Natural killer cell (primary cell): ENCODE measurements around the gene RGS6. TPM values are rescaled to one million over a fixed set of nuclear protein-coding genes. Genes with fewer than 3 reads are reported as not detected.

Source experiments
- ATAC-seq, 3 donors: fragments of 150-1000 bp in 2 of 3; fragments of 200-7000 bp in 1 of 3; cut with Tn5 transposase; 1 replicate in 1 of 3; 2 replicates in 2 of 3; pipeline ENCODE4 v1.10.0; 2021; ENCODE audit warnings: mild to moderate bottlenecking in 2 of 3, moderate library complexity in 2 of 3
- DNase-seq, 2 donors: peaks; one replicate each; pipeline versions ENCODE4 v3.0.0 to v3.0.0-alpha.2; 2013 to 2021; ENCODE audit warnings: mixed read lengths in 1 of 2
- H3K27ac ChIP-seq: one replicate; pipeline ENCODE4 v1.5.1; 2013; ENCODE audit warnings: mild to moderate bottlenecking, low read length
- H3K27me3 ChIP-seq: one replicate; pipeline ENCODE4 v1.6.1; 2013; ENCODE audit warnings: low read length; ENCODE audit not compliant: control insufficient read depth, insufficient read depth
- H3K36me3 ChIP-seq: one replicate; pipeline ENCODE4 v1.6.1; 2013; ENCODE audit warnings: low read length; ENCODE audit not compliant: control insufficient read depth, insufficient read depth
- H3K4me1 ChIP-seq: one replicate; pipeline ENCODE4 v1.6.1; 2013; ENCODE audit warnings: low read length; ENCODE audit not compliant: control insufficient read depth, insufficient read depth
- H3K4me3 ChIP-seq: one replicate; pipeline ENCODE4 v1.5.1; 2013; ENCODE audit warnings: low read length
- H3K9me3 ChIP-seq: one replicate; pipeline ENCODE4 v1.6.1; 2013; ENCODE audit warnings: low read length; ENCODE audit not compliant: control insufficient read depth, insufficient read depth
- H3K27ac Mint-ChIP-seq, 2 donors: one replicate each; pipeline ENCODE4 v1.8.0; 2022; ENCODE audit warnings: mild to moderate bottlenecking in 2 of 2, mixed read lengths in 2 of 2, moderate library complexity in 1 of 2
- H3K27me3 Mint-ChIP-seq, 2 donors: one replicate each; pipeline ENCODE4 v1.8.0; 2022; ENCODE audit warnings: low read depth in 2 of 2, mixed read lengths in 2 of 2
- H3K36me3 Mint-ChIP-seq: one replicate; pipeline ENCODE4 v1.8.0; 2022; ENCODE audit warnings: mixed read lengths
- H3K4me1 Mint-ChIP-seq, 2 donors: one replicate each; pipeline ENCODE4 v1.8.0; 2022; ENCODE audit warnings: mixed read lengths in 2 of 2
- H3K4me3 Mint-ChIP-seq: one replicate; pipeline ENCODE4 v1.8.0; 2022; ENCODE audit warnings: mild to moderate bottlenecking, moderate library complexity, mixed read lengths
- H3K9me3 Mint-ChIP-seq, 2 donors: one replicate each; pipeline ENCODE4 v1.8.0; 2022; ENCODE audit warnings: mixed read lengths in 2 of 2
- CTCF ChIP-seq: fragments of 200-600 bp; IDR thresholded peaks from one replicate; pipeline ENCODE4 v1.8.0; 2022; ENCODE audit warnings: antibody characterized with exemption
- WGBS: methylation state at CpG from one replicate; pipeline ENCODE4 v1.1.7; 2013; ENCODE audit warnings: missing lambda C conversion rate; ENCODE audit not compliant: insufficient coverage; 5-methylcytosine and 5-hydroxymethylcytosine counted together
- intact Hi-C: fragments of 100-400 bp; cut with micrococcal nuclease; formaldehyde crosslinking; loops from one replicate; pipeline ENCODE4 v1.14.2; 2022
- total RNA-seq, 4 donors: library from RNA; stranded (reverse); fragments of 120-200 nt in 1 of 4; gene quantifications; one replicate each; pipeline versions ENCODE4 v1.2.3 to v1.2.4, GENCODE V29; 2013 to 2022

RGS6 gene
- total RNA-seq, 3 donors from 2014 or later (not counting 1 experiment from before 2014, with no cell fraction given), result 0.75 to 1.4 TPM; not detected in 1

GRCh38 chr14:72141084-72141483 is 208.9 kb downstream of the RGS6 start:
- ATAC-seq, result no peak
- no peak for TF ChIP-seq CTCF
- no peaks in the 10 kb centered on the region for H3K9me3 ChIP-seq
- peaks cover 3 to 13% of the 10 kb centered on the region in 2 donors for H3K27me3 Mint-ChIP-seq
- no peak overlapping the region for H3K27ac ChIP-seq
- WGBS, result 89% methylated on average over 2 of the region's 2 CpGs
- no peak overlapping the region for H3K4me3 Mint-ChIP-seq
- H3K36me3 ChIP-seq, result no peaks in the 10 kb centered on the region
- no peak for DNase-seq
- no peaks in the 10 kb centered on the region for H3K36me3 Mint-ChIP-seq
- no peaks in the 10 kb centered on the region for H3K4me1 Mint-ChIP-seq
- no peaks in the 10 kb centered on the region for H3K9me3 Mint-ChIP-seq
- no peaks in the 10 kb centered on the region for H3K4me1 ChIP-seq
- H3K27ac Mint-ChIP-seq, result no peak overlapping the region
- no peaks in the 10 kb centered on the region for H3K27me3 ChIP-seq
- intact Hi-C loops, result no loop called here
- H3K4me3 ChIP-seq, result no peak overlapping the region

- no peaks in the 10 kb centered on the region for H3K36me3 Mint-ChIP-seq
- H3K9me3 Mint-ChIP-seq, result no peaks in the 10 kb centered on the region
- Histone ChIP-seq H3K36me3 (no peaks in the 10 kb centered on the region), H3K27me3 (no peaks in the 10 kb centered on the region), H3K4me3 (no peak overlapping the region), H3K9me3 (no peaks in the 10 kb centered on the region), H3K27ac (no peak overlapping the region), H3K4me1 (no peaks in the 10 kb centered on the region)
- no peak for TF ChIP-seq CTCF
- H3K4me1 Mint-ChIP-seq, result no peaks in the 10 kb centered on the region
- H3K27me3 Mint-ChIP-seq, result peaks cover 3 to 18% of the 10 kb centered on the region in 2 donors
- intact Hi-C loops, result no loop called here
- H3K27ac Mint-ChIP-seq, result no peak overlapping the region
- 83% methylated on average over 2 of the region's 2 CpGs for WGBS
- no peak overlapping the region for H3K4me3 Mint-ChIP-seq
- DNase-seq (no peak), ATAC-seq (no peak)
Measured at GRCh38 chr14:72142328-72142727, 210.1 kb downstream of the RGS6 start.

- no peak overlapping the region for H3K27ac Mint-ChIP-seq
- H3K27me3 Mint-ChIP-seq, result peaks cover 11 to 43% of the 10 kb centered on the region in 2 donors
- no peak for ATAC-seq
- no peaks in the 10 kb centered on the region for H3K4me1 Mint-ChIP-seq
- Histone ChIP-seq H3K4me3 (no peak overlapping the region), H3K27me3 (no peaks in the 10 kb centered on the region), H3K9me3 (no peaks in the 10 kb centered on the region), H3K36me3 (no peaks in the 10 kb centered on the region), H3K27ac (no peak overlapping the region), H3K4me1 (no peaks in the 10 kb centered on the region)
- DNase-seq, result no peak
- peaks cover 0 to 2% of the 10 kb centered on the region in 2 donors for H3K9me3 Mint-ChIP-seq
- intact Hi-C loops, result no loop called here
- no peaks in the 10 kb centered on the region for H3K36me3 Mint-ChIP-seq
- TF ChIP-seq CTCF, result no peak
- no peak overlapping the region for H3K4me3 Mint-ChIP-seq
Measured at GRCh38 chr14:72146241-72146640, 214.0 kb downstream of the RGS6 start.

- Histone ChIP-seq H3K9me3 (peaks cover 6% of the 10 kb centered on the region), H3K27me3 (no peaks in the 10 kb centered on the region), H3K4me3 (no peak overlapping the region), H3K4me1 (no peaks in the 10 kb centered on the region), H3K27ac (no peak overlapping the region), H3K36me3 (no peaks in the 10 kb centered on the region)
- 84% methylated on average over 10 of the region's 10 CpGs for WGBS
- no peak overlapping the region for H3K27ac Mint-ChIP-seq
- peaks cover 0 to 6% of the 10 kb centered on the region in 2 donors for H3K9me3 Mint-ChIP-seq
- H3K4me1 Mint-ChIP-seq, result no peaks in the 10 kb centered on the region
- no peak for DNase-seq
- peaks cover 10 to 14% of the 10 kb centered on the region in 2 donors for H3K27me3 Mint-ChIP-seq
- no peak for TF ChIP-seq CTCF
- intact Hi-C loops, result no loop called here
- no peak for ATAC-seq
- H3K4me3 Mint-ChIP-seq, result no peak overlapping the region
- H3K36me3 Mint-ChIP-seq, result no peaks in the 10 kb centered on the region
Measured at GRCh38 chr14:72154645-72155378, 222.6 kb downstream of the RGS6 start.
